HL-60 (cell line): ENCODE data around the gene ARL14EP.

Experiments used
- DNase-seq, 2 experiments: peaks; one replicate each; pipeline ENCODE4 v3.0.0-alpha.2; 2010 to 2020; ENCODE audit warnings: low read depth in 1 of 2, low spot score in 1 of 2
- H3K27ac ChIP-seq: fragments of 250-450 bp; sonication (Bioruptor Pico); replicated peaks from 2 replicates; pipeline ENCODE4 v1.5.1; 2020; ENCODE audit warnings: mild to moderate bottlenecking, moderate library complexity
- H3K27me3 ChIP-seq: fragments of 250-450 bp; sonication (Bioruptor Pico); 2 replicates; pipeline ENCODE4 v1.5.1; 2021; ENCODE audit warnings: mild to moderate bottlenecking, moderate library complexity; ENCODE audit not compliant: insufficient read depth, poor library complexity, severe bottlenecking
- H3K4me3 ChIP-seq: replicated peaks from 2 replicates; pipeline ENCODE4 v1.5.1; 2011; ENCODE audit warnings: mild to moderate bottlenecking, control low read depth, low read length; ENCODE audit not compliant: insufficient read depth
- GABPA ChIP-seq: IDR thresholded peaks from 2 replicates; pipeline ENCODE4 v1.6.1; 2012; ENCODE audit warnings: low read depth
- POLR2AphosphoS5 ChIP-seq: IDR thresholded peaks from 2 replicates; pipeline ENCODE4 v1.6.1; 2012; ENCODE audit warnings: low read depth
- SPI1 ChIP-seq: IDR thresholded peaks from 2 replicates; pipeline ENCODE4 v1.6.1; 2012; ENCODE audit warnings: low read depth, mild to moderate bottlenecking, borderline replicate concordance
- TF ChIP-seq, protein P1 (sequence below): IDR thresholded peaks from one replicate; pipeline ENCODE4 v1.5.1; 2011; ENCODE audit warnings: low read length, control low read depth, inconsistent platforms; ENCODE audit not compliant: insufficient read depth
- TF ChIP-seq, protein P2 (sequence below): IDR thresholded peaks from 2 replicates; pipeline ENCODE4 v1.6.1; 2012; ENCODE audit warnings: low read depth; ENCODE audit not compliant: insufficient replicate concordance

ARL14EP gene

DNA sequence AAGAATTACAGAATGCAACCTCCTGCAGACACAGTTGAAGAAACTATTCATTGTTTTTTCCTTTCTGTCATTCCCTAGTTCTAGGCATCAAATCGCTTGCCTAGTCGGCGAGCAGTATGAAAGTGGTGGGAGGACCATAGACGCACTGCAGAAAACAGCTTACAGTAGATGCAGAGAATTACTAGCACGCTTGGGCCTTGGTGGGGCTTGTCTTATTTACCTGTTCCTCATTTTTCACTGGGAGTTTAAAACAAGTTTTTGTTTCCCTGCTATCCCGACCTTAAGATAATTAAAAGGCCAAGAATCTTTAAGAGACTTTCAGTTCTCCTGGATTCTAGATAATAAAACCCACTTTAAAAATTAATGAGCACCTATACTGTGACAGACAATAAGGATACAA, 713 bp upstream of the ARL14EP start:
- Histone ChIP-seq H3K27me3 (no peaks in the 10 kb centered on the region), H3K27ac (peak overlapping the region; percentile 84), H3K4me3 (no peak overlapping the region)
- DNase-seq, result no peak
- TF ChIP-seq, protein P1, sequence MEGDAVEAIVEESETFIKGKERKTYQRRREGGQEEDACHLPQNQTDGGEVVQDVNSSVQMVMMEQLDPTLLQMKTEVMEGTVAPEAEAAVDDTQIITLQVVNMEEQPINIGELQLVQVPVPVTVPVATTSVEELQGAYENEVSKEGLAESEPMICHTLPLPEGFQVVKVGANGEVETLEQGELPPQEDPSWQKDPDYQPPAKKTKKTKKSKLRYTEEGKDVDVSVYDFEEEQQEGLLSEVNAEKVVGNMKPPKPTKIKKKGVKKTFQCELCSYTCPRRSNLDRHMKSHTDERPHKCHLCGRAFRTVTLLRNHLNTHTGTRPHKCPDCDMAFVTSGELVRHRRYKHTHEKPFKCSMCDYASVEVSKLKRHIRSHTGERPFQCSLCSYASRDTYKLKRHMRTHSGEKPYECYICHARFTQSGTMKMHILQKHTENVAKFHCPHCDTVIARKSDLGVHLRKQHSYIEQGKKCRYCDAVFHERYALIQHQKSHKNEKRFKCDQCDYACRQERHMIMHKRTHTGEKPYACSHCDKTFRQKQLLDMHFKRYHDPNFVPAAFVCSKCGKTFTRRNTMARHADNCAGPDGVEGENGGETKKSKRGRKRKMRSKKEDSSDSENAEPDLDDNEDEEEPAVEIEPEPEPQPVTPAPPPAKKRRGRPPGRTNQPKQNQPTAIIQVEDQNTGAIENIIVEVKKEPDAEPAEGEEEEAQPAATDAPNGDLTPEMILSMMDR, result no peak
- peak; percentile 52; the same call in 1 of the 2 replicates for TF ChIP-seq SPI1

DNA sequence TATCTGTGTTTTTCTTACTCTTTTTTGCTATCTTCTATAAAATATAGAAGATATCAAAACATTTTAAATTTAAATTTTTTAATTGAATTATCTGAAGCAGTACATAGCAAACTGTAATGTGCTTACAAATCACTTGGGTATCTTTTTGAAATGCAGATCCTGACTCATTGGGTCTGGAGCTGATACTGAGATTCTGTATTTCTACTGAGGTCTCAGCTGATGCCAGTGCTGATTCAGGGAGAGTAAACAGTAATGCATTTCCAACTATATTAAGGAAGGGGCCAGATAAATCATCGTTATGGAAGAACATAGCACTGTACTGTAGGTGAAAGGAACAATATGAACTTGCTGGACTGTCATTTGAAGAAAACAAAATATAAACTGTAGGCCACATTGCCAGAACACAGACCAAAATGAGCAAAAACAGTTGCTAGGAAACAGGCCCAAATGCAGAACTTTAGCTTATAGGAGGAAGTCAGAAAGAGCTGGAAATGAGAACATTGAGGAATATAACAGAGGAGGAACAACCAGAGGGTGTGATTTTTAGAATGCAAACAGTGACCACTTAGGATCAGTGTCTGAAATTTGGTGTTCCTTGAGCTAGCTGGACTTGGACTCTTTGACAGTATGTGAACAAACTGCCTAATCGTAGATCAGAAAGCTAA, 3.3 kb downstream of the ARL14EP start:
- TF ChIP-seq POLR2AphosphoS5 (no peak), SPI1 (peak; percentile 63; the same call in 1 of the 2 replicates)
- Histone ChIP-seq H3K27ac (peak overlapping the region; percentile 59), H3K4me3 (no peak overlapping the region), H3K27me3 (no peaks in the 10 kb centered on the region)
- DNase-seq, result peak in 1 of 2 experiments; percentile 51

DNA sequence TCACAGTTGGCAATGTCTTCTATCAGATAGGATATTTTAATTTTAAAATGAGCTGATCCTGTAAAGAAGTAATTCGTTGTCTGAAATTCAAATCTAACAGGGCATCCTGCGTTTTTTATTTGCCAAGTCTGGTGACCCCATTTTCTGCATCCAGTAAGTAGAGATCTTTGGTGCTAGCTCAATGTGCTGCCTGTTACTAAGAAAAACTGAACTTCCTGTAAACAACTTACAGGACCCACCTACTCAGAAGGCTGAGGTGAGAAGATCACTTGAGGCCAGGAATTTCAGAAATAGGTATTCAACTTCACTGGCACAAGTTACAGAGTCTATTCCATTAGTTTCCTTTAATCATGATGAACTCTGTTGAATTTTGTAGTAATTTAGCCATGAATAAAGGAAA, 4.0 kb downstream of the ARL14EP start:
- Histone ChIP-seq H3K4me3 (no peak overlapping the region), H3K27me3 (no peaks in the 10 kb centered on the region), H3K27ac (no peak overlapping the region)
- DNase-seq, result no peak
- TF ChIP-seq GABPA (no peak), SPI1 (no peak), POLR2AphosphoS5 (no peak)
- TF ChIP-seq, protein P1, result no peak
- TF ChIP-seq, protein P2, sequence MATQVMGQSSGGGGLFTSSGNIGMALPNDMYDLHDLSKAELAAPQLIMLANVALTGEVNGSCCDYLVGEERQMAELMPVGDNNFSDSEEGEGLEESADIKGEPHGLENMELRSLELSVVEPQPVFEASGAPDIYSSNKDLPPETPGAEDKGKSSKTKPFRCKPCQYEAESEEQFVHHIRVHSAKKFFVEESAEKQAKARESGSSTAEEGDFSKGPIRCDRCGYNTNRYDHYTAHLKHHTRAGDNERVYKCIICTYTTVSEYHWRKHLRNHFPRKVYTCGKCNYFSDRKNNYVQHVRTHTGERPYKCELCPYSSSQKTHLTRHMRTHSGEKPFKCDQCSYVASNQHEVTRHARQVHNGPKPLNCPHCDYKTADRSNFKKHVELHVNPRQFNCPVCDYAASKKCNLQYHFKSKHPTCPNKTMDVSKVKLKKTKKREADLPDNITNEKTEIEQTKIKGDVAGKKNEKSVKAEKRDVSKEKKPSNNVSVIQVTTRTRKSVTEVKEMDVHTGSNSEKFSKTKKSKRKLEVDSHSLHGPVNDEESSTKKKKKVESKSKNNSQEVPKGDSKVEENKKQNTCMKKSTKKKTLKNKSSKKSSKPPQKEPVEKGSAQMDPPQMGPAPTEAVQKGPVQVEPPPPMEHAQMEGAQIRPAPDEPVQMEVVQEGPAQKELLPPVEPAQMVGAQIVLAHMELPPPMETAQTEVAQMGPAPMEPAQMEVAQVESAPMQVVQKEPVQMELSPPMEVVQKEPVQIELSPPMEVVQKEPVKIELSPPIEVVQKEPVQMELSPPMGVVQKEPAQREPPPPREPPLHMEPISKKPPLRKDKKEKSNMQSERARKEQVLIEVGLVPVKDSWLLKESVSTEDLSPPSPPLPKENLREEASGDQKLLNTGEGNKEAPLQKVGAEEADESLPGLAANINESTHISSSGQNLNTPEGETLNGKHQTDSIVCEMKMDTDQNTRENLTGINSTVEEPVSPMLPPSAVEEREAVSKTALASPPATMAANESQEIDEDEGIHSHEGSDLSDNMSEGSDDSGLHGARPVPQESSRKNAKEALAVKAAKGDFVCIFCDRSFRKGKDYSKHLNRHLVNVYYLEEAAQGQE, result no peak

DNA sequence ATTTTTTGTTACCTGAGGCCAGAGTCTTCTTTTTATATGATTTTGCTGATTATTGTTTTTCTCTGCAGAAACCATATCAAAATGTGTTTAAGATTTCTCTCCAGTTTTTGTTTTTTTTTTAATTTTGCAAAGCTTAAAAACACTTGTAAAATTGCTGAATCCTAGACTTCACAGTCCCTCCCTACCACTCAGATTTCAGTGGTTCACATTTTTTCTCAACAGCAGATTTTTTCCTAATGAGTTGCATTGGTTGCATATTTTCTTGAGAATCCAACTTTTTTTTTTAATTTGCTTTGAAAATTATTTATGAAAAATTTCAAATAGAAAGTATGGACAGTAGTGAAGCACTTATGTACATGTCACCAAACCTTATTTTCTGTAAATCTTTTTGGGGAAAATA, 5.8 kb downstream of the ARL14EP start:
- H3K27ac ChIP-seq, result no peak overlapping the region

More for the DNA sequence above, 5.8 kb downstream of the ARL14EP start:
- DNase-seq, result no peak
- TF ChIP-seq, protein P2, result no peak
- TF ChIP-seq GABPA (no peak), SPI1 (no peak), POLR2AphosphoS5 (no peak)
- TF ChIP-seq, protein P1, result no peak
- H3K27me3 ChIP-seq, result no peaks in the 10 kb centered on the region
- H3K4me3 ChIP-seq, result no peak overlapping the region
